ENCODE results near the gene CLIP1. TPM values are rescaled to one million over a fixed set of nuclear protein-coding genes. Genes with fewer than 3 reads are reported as not detected.
"Not testable (repeated sequence)": the region's sequence is repeated elsewhere in the genome, so short reads cannot be mapped to it uniquely, and the experiment has no call there.

CLIP1 gene
- polyA plus RNA-seq, 3 donors from 2014 or later = 1.4 to 30.6 (median 9.5) TPM

GRCh38 chr12:122297494-122297893 is 125.0 kb downstream of the CLIP1 start:
- Mint-ChIP-seq H3K27me3 (ENCODE audit: low read depth in 3 of 3) (peaks cover 0 to 2% (median 0%) of the 10 kb centered on the region in 3 donors), H3K4me1 (no peaks in the 10 kb centered on the region), H3K27ac (no peak overlapping the region), H3K9me3 (no peaks in the 10 kb centered on the region), H3K4me3 (no peak overlapping the region), H3K36me3 (peaks cover 14 to 26% (median 21%) of the 10 kb centered on the region in 3 donors)
- DNase-seq = no peak

- peaks cover 0 to 2% (median 0%) of the 10 kb centered on the region in 3 donors for H3K27me3 Mint-ChIP-seq (ENCODE audit: low read depth in 3 of 3)
- peaks cover 13 to 24% (median 21%) of the 10 kb centered on the region in 3 donors for H3K36me3 Mint-ChIP-seq
- no peaks in the 10 kb centered on the region for H3K4me1 Mint-ChIP-seq
- H3K4me3 Mint-ChIP-seq = no peak overlapping the region
- no peak for DNase-seq
- H3K9me3 Mint-ChIP-seq = no peaks in the 10 kb centered on the region
- H3K27ac Mint-ChIP-seq = no peak overlapping the region
These were observed 126.6 kb downstream of the CLIP1 start for GRCh38 chr12:122295877-122296276.

- peak overlapping the region in 1 of 6 donors; percentile 15 for H3K27ac Mint-ChIP-seq
- no peak for DNase-seq
These were observed 129.4 kb downstream of the CLIP1 start for GRCh38 chr12:122293081-122293480.

GRCh38 chr12:122291431-122291830 is 131.0 kb downstream of the CLIP1 start:
- no peak for DNase-seq
- Mint-ChIP-seq H3K4me1 (no peaks in the 10 kb centered on the region), H3K27ac (no peak overlapping the region), H3K36me3 (peaks cover 9 to 18% (median 14%) of the 10 kb centered on the region in 3 donors), H3K4me3 (no peak overlapping the region), H3K9me3 (no peaks in the 10 kb centered on the region), H3K27me3 (ENCODE audit: low read depth in 3 of 3) (no peaks in the 10 kb centered on the region)

More at GRCh38 chr12:122293081-122293480, 129.4 kb downstream of the CLIP1 start:
- H3K9me3 Mint-ChIP-seq = no peaks in the 10 kb centered on the region
- H3K27me3 Mint-ChIP-seq (ENCODE audit: low read depth in 3 of 3) = peaks cover 0 to 2% (median 0%) of the 10 kb centered on the region in 3 donors
- H3K36me3 Mint-ChIP-seq = peaks cover 9 to 22% (median 18%) of the 10 kb centered on the region in 3 donors
- H3K4me3 Mint-ChIP-seq = no peak overlapping the region
- no peaks in the 10 kb centered on the region for H3K4me1 Mint-ChIP-seq

- no peak for DNase-seq
- Mint-ChIP-seq H3K27me3 (ENCODE audit: low read depth in 3 of 3) (no peaks in the 10 kb centered on the region), H3K4me1 (no peaks in the 10 kb centered on the region), H3K36me3 (peaks cover 6 to 12% (median 7%) of the 10 kb centered on the region in 3 donors), H3K4me3 (no peak overlapping the region), H3K27ac (no peak overlapping the region), H3K9me3 (no peaks in the 10 kb centered on the region)
These were observed 138.8 kb downstream of the CLIP1 start for GRCh38 chr12:122283680-122284079.

- DNase-seq = no peak
- Mint-ChIP-seq H3K4me1 (no peaks in the 10 kb centered on the region), H3K4me3 (no peak overlapping the region), H3K27ac (no peak overlapping the region), H3K9me3 (no peaks in the 10 kb centered on the region), H3K36me3 (peaks cover 10 to 22% (median 13%) of the 10 kb centered on the region in 3 donors), H3K27me3 (ENCODE audit: low read depth in 3 of 3) (peaks cover 0 to 1% (median 0%) of the 10 kb centered on the region in 3 donors)
These were observed 140.4 kb downstream of the CLIP1 start for GRCh38 chr12:122282061-122282460.

GRCh38 chr12:122276242-122276641 is 146.2 kb downstream of the CLIP1 start:
- no peak overlapping the region for H3K27ac Mint-ChIP-seq
- H3K36me3 Mint-ChIP-seq = peaks cover 15 to 36% (median 17%) of the 10 kb centered on the region in 3 donors
- no peak overlapping the region for H3K4me3 Mint-ChIP-seq
- DNase-seq = no peak
- H3K9me3 Mint-ChIP-seq = no peaks in the 10 kb centered on the region
- H3K27me3 Mint-ChIP-seq (ENCODE audit: low read depth in 3 of 3) = peaks cover 0 to 1% (median 1%) of the 10 kb centered on the region in 3 donors
- H3K4me1 Mint-ChIP-seq = no peaks in the 10 kb centered on the region

- DNase-seq = no peak
- Mint-ChIP-seq H3K36me3 (peaks cover 15 to 36% (median 17%) of the 10 kb centered on the region in 3 donors), H3K4me1 (no peaks in the 10 kb centered on the region), H3K27ac (no peak overlapping the region), H3K4me3 (no peak overlapping the region), H3K9me3 (no peaks in the 10 kb centered on the region), H3K27me3 (ENCODE audit: low read depth in 3 of 3) (peaks cover 0 to 1% (median 1%) of the 10 kb centered on the region in 3 donors)
These were observed 147.0 kb downstream of the CLIP1 start for GRCh38 chr12:122275459-122275858.

GRCh38 chr12:122266230-122266901 is 156.1 kb downstream of the CLIP1 start, which contains the start of gene VPS33A:
Gene VPS33A (minus strand): TSS chr12:122266494. CDS start chr12:122266408, 86 bp downstream.
- Mint-ChIP-seq H3K4me1 (peaks cover 25 to 37% of the 10 kb centered on the region in 2 donors), H3K27me3 (ENCODE audit: low read depth in 3 of 3) (peaks cover 16 to 19% (median 17%) of the 10 kb centered on the region in 3 donors), H3K4me3 (peak within 1 kb of the TSS; percentile 94 to 98 (median 97)), H3K36me3 (peaks cover under 1 to 15% (median 14%) of the 10 kb centered on the region in 3 donors), H3K27ac (peak within 1 kb of the TSS; percentile 94 to 99 (median 98)), H3K9me3 (peaks cover 0 to 3% (median 0%) of the 10 kb centered on the region in 6 donors)
- DNase-seq = peak; percentile 91 to 93 (median 93)

- H3K4me1 Mint-ChIP-seq = peaks cover 25 to 37% of the 10 kb centered on the region in 2 donors
- H3K36me3 Mint-ChIP-seq = peaks cover 4 to 20% (median 19%) of the 10 kb centered on the region in 3 donors
- DNase-seq = no peak
- H3K27ac Mint-ChIP-seq = peak overlapping the region; percentile 94 to 99 (median 98)
- peaks cover 16 to 19% (median 17%) of the 10 kb centered on the region in 3 donors for H3K27me3 Mint-ChIP-seq (ENCODE audit: low read depth in 3 of 3)
- peak overlapping the region; percentile 94 to 98 (median 97) for H3K4me3 Mint-ChIP-seq
- H3K9me3 Mint-ChIP-seq = peaks cover 0 to 3% (median 0%) of the 10 kb centered on the region in 6 donors
These were observed 156.6 kb downstream of the CLIP1 start for GRCh38 chr12:122265886-122266229.

GRCh38 chr12:122265476-122265875 is 157.0 kb downstream of the CLIP1 start:
- H3K4me1 Mint-ChIP-seq = peaks cover 25 to 37% of the 10 kb centered on the region in 2 donors
- H3K27ac Mint-ChIP-seq = peak overlapping the region; percentile 94 to 99 (median 98)
- peaks cover 6 to 22% (median 19%) of the 10 kb centered on the region in 3 donors for H3K36me3 Mint-ChIP-seq
- peaks cover 0 to 3% (median 0%) of the 10 kb centered on the region in 6 donors for H3K9me3 Mint-ChIP-seq
- H3K27me3 Mint-ChIP-seq (ENCODE audit: low read depth in 3 of 3) = peaks cover 16 to 19% (median 17%) of the 10 kb centered on the region in 3 donors
- peak overlapping the region; percentile 94 to 98 (median 97) for H3K4me3 Mint-ChIP-seq
- DNase-seq = peak in 1 of 3 donors; percentile 2

- H3K4me3 Mint-ChIP-seq; H3K9me3 Mint-ChIP-seq; DNase-seq; H3K27me3 Mint-ChIP-seq (ENCODE audit: low read depth in 3 of 3): not testable (repeated sequence)
- Mint-ChIP-seq H3K27ac (peak overlapping the region in 1 of 6 donors; percentile 15), H3K4me1 (peaks cover 15 to 31% of the 10 kb centered on the region in 2 donors), H3K36me3 (peaks cover 10 to 48% (median 27%) of the 10 kb centered on the region in 3 donors)
These were observed 161.7 kb downstream of the CLIP1 start for GRCh38 chr12:122260735-122261134.

GRCh38 chr12:122258939-122259338 is 163.5 kb downstream of the CLIP1 start:
- Mint-ChIP-seq H3K4me1 (peaks cover 6 to 22% of the 10 kb centered on the region in 2 donors), H3K36me3 (peaks cover 10 to 52% (median 31%) of the 10 kb centered on the region in 3 donors)
- not testable (repeated sequence) for H3K27me3 Mint-ChIP-seq (ENCODE audit: low read depth in 3 of 3); H3K27ac Mint-ChIP-seq; DNase-seq; H3K9me3 Mint-ChIP-seq; H3K4me3 Mint-ChIP-seq

- H3K4me3 Mint-ChIP-seq; H3K27me3 Mint-ChIP-seq (ENCODE audit: low read depth in 3 of 3); DNase-seq; H3K9me3 Mint-ChIP-seq: not testable (repeated sequence)
- peaks cover 10 to 53% (median 27%) of the 10 kb centered on the region in 3 donors for H3K36me3 Mint-ChIP-seq
- peak overlapping the region in 2 of 6 donors; percentile 29 to 57 for H3K27ac Mint-ChIP-seq
- H3K4me1 Mint-ChIP-seq = peaks cover 8 to 20% of the 10 kb centered on the region in 2 donors
These were observed 164.0 kb downstream of the CLIP1 start for GRCh38 chr12:122258462-122258861.
